ENCODE data around the gene SF3B5.
"Not testable (repeated sequence)": the region's sequence is repeated elsewhere in the genome, so short reads cannot be mapped to it uniquely, and the experiment has no call there.

The SF3B5 gene

DNA sequence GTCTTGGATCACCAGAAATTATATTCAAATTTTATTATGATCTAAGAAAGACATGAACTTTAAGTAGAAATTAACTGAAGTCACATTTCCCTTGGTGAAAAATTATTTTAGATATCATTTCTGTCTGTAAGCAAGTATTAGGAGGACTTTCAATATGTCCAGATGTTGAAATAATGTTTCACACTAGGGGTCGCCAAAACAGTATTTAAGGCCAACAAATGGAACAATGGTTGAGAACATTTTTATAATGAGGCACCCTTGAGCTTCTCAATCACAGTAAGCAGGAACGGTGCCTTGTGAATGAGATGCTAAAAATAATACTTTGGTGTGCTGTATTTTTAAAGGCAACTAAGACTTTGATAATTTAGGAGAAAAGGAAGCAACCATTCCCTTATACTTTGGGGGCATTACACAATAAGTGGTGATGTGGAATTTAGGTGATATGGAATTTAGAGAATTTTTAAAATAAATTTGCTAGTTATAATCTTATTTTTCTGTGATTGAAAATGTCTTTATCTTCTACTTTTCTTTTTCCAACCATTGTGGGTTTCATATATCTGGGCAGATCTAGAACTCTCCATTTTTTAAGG, 9.6 kb upstream of the SF3B5 start:
- peak; percentile 73 for DNase-seq (ENCODE audit: low read depth, low spot score)

DNA sequence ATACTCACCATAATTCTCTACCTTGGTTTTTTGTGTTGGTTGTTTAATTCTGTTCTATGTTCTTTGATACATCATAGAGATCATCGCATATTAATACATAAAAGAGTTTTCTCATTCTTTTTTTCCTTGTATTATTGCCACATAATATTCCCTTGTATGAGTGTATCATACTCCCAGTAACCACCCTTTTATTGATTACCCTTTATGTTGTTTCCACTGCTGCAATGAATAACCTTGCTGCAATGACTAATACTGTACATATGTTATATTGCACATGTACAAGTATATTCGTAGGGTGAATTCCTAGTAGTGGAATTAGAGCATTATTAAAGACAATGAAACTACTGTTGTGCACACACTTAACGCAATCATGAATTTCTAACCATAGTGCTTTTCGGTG, 9.1 kb upstream of the SF3B5 start:
- DNase-seq (ENCODE audit: low read depth, low spot score) = no peak

DNA sequence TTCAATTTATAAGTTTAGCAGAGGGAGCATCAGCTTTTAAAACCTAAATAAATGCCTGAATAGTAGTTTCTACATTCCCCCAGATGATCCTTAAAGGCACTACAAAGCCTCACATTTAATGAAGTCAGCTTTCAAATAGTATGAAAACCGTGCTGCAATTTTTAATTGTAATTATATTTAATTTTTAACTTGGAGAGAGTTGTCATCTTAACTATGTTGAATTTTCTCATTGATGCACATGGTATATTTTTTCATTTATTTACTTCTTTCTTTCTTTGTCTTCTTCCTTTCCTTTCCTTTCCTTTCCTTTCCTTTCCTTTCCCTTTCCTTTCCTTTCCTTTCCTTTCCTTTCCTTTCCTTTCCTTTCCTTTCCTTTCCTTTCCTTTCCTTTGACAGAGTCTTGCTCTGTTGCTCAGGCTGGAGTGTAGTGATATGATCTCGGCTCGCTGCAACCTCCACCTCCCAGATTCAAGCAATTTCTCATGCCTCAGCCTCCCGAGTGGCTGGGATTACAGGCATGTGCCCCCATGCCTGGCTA, 7.7 kb upstream of the SF3B5 start:
- no peak for DNase-seq (ENCODE audit: low read depth, low spot score)

DNA sequence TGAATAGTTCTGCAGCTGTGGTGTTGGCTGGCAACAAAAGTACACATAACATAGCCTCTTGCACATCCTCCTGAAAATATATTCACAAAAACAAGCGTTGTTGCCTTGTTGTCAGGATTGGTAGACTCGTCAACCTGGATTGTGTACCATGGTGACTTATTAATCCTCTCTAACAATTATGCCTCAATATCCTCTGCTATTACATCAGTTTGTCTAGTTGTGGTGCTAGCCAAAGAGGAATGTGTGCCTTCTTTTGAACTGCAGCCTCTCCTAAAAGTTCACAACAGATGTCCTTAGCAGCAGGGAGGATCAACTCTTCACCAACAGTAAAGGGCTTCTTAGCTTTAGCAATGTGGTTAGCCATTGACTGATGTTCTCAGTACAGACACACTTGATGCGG, 3.6 kb upstream of the SF3B5 start:
- no peak for DNase-seq (ENCODE audit: low read depth, low spot score)

DNA sequence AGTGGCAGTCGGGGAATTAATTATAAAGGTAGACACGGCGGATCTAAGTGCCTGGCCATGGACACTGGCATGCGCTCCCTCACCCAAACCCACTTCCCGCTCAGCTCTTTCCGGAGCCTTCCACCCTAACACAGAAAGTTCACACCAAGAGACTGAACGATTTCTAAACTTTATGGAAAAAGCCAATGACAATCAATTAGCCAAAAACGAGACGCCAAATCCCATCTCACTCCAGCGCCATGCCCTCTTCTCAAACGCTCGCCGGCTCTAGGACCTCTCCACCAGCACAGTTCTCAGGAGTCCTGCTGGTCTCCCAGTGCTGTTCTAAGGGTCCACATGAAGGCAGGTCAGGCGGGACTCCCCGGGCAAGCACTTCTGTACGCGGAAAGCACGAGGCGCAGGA, 641 bp downstream of the SF3B5 start:
- DNase-seq (ENCODE audit: low read depth, low spot score) = no peak

DNA sequence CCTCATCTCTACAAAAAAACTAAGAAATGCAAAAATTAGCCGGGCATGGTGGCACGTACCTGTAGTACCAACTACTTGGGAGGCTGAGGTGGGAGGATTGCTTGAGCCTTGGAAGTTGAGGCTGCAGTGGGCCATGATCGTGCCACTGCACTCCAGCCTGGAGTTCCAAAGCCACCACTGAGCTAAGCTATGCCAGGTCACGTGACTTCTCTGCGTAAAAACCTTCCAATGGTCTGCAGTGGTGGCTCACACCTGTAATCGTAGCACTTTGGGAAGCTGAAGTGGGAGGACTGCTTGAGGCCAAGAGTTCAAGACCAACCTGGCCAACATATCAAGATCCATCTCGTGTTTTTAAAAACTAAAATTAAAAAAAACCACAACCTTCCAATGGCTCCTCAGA, 1.7 kb downstream of the SF3B5 start:
- DNase-seq (ENCODE audit: low read depth, low spot score) = no peak

DNA sequence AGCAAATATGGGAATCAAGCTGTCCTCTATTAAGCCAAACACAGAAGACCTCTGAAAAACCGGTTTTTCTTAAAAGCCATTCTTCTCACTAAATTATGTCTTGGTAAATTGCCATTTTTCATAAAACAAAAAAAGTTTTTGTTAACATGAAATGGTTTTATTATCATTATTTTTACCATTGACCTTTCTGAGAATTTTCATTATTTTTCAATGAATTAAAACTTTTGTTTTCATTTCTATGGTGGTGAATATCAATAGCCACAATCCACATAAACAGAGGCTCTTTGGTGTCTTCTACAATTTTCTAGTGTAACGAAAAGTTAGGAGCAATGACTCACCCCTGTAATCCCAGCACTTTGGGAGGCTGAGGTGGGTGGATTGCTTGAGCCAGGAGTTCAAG, 2.1 kb downstream of the SF3B5 start:
- no peak for DNase-seq (ENCODE audit: low read depth, low spot score)

DNA sequence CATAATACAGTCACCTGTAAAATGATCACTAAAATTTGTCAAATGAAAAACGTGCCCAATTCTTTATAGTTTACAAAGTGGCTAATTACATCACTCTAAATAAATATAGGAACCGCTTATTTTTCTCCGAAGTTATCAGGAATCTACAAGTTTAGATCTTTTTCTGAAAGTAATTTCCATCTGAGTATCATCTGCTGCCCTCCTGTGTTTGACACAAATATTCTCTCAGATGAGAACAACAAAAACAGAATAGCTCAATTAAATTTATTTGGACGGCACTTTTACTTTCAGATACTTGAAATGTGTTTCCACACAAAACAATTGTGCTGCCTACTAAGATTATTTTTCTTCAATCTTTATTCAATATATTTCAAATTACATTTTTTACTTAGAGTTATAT, 5.0 kb downstream of the SF3B5 start:
- DNase-seq (ENCODE audit: low read depth, low spot score) = no peak

DNA sequence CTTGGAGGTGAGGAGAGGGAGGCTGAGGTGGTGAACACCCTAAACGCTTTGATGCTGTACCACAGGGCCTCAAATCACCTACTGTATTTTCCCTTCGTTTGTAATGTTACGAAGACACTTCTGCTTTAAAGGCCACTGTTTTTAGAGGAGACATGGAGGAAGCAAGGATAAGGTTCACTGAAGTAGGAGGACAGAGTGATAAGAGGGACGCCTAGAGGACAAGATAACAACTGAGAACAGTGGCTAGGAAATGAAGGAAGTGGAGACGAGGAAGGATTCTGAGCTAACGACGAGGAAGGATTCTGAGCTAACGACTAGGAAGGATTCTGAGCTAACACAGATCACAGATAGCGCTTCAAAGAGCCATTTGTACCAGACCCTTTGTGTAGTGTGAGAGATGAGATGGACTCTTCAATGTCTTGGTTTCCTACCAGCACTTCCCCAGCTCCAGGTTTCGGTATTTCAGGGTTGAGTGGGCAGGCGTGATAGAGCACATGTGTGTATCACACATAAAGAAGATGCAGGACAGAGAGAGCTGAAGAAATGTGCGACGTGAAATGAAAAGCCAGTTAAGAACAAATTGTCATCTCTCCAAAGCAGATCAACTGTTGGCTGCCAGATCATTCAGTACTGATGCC, 7.5 kb downstream of the SF3B5 start:
- DNase-seq (ENCODE audit: low read depth, low spot score) = no peak

DNA sequence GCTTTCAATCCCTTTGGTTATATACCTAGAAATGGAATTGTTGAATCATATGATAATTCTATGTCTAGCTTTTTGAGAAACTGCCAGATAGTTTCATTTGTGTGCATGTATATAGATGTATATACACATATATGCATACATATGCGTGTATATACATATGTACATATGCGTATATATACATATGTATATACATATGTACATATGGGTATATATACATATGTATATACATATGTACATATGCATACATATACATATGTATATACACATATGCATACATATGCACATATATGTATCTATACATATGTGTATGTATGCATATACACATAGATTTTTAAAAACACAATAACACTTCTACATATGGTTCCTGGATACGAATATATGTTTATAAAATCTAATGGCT, 8.4 kb downstream of the SF3B5 start:
- DNase-seq (ENCODE audit: low read depth, low spot score) = no peak

DNA sequence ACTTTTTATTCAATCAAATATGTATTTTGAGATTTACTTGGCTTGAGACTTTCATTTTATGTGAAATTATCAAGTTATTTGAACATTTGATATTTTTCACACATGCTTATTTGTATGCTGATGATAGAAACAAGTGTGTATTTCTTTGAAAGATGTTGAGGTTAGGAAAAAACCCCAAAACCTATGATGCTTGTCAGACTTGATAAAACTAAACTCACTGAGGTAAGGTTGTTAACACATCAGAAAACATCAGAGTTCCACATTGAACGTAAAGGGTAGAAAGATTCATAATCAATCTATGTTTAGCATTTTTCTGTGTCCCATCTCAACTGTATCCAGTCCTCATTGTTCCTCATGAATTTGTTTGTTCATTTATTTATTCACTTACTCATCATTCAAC, 12.2 kb downstream of the SF3B5 start:
- DNase-seq (ENCODE audit: low read depth, low spot score) = no peak

DNA sequence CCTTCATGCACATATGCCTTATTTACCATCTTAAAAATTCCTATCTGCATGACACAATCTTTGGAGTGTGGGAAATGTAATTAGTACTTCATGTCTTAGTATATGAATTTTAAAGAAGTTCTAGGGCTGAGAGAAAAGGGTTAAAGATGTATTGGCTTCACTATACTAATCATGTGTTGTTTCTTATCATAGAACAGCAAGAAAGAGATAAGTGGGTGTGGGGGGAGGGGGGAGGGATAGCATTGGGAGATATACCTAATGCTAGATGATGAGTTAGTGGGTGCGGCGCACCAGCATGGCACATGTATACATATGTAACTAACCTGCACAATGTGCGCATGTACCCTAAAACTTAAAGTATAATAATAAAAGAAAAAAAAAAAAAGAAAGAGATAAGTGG, 13.0 kb downstream of the SF3B5 start:
- DNase-seq (ENCODE audit: low read depth, low spot score) = not testable (repeated sequence)

DNA sequence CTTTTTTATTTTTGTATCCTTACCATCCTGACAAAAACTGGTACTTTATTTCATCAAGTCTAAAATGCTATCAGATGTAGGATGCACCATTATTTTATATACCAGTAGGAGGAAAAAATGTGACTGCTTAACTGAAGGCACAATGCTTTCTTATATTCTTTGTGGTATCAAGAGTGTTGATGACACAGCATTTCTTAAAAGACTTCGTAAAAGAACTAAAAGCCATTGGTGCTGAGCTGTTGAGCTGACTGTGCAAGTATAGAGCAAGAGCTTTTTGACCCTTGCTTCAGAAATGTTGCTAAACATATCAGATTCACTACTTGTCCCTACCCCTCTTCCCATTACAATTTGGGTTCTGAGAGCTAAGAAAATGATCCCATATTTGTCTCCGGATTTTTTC, 17.5 kb downstream of the SF3B5 start:
- DNase-seq (ENCODE audit: low read depth, low spot score) = no peak

DNA sequence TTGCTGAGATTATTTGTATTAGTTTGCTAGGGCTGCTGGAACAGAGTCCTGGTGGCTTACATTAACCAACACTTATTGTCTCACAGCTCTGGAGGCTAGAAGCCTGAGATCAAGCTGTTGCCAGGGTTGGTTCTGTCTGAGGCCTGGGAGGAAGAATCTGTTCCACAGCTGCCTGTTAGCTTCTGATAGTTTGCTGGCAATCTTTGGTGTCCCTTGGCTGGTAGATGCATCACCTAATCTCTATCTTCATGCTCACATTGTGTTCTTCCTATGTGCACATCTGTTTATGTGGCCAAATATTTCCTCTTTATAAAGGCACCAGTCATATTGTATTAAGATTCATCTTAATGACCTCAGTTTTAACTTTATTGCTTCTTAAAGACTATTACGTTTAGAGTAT, 19.5 kb downstream of the SF3B5 start:
- no peak for DNase-seq (ENCODE audit: low read depth, low spot score)

DNA sequence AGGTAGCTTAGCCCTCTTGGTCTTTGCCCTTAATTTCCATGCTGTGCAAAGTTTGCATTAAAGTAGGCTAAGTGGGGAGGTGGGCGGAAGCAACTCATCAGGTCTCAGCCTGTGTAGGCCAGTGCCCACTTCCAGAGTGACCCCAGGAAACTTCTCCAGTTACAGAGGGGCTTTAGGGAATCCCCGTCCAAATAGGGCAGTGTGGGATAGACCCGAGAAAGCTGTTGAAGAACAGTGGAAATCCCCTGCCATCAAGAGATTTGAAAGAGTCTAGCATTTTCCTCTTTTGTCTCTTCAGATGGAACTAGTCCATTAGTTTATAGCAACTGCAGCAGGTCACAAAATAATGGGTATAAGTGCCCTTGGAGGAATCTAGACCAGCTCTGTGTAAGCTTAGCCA, 20.2 kb downstream of the SF3B5 start:
- no peak for DNase-seq (ENCODE audit: low read depth, low spot score)

DNA sequence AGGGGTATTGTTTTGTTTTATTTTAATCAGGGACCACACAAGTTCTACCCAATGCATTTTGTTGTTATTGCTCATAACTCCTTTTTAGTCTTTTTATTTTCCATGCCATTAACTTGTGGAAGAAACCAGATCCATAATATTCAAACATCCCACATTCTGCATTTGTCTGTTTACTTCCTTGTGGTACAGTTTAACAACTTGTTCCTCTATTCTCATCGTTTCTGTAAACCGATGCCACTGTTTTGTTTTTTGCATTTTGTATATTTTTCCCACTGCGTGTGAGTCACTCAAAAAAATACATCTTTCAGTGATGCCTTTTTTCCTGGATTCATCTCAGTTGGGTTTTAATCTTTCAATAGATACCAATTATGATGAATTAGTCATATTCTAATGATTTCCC, 22.3 kb downstream of the SF3B5 start:
- DNase-seq (ENCODE audit: low read depth, low spot score) = no peak

DNA sequence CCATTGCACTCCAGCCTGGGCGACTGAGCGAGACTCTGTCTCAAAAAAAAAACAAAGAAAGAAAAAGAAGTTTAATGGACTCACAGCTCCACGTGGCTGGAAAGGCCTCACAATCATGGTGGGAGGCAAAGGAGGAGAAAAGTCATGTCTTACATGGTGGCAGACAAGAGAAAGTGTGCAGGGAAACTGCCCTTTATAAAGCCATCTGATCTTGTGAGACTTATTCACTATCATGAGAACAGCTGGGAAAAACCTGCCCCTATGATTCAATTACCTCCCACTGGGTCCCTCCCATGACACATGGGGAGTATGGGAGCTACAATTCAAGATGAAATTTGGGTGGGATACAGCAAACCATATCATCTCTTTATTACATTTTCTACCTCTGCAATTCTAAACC, 25.9 kb downstream of the SF3B5 start:
- DNase-seq (ENCODE audit: low read depth, low spot score) = no peak

DNA sequence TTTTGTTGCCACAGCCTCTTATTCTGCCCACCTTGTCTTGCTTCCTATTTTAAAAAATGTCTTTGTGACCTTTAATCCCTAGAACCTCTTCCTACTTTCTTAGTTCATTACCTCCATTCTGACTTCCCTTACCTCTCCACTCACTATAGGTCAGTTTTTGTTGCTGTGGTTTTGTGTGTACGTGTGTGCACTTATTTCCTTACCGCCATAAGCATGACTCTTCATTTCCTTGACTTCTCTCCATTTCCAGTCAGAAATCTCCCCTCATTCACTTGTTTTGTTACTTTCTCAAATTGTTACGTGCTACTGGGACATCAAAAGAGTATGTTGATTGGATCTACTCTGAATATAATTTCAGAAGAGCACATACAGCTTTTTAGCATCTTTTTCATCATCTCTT, 26.6 kb downstream of the SF3B5 start:
- no peak for DNase-seq (ENCODE audit: low read depth, low spot score)

DNA sequence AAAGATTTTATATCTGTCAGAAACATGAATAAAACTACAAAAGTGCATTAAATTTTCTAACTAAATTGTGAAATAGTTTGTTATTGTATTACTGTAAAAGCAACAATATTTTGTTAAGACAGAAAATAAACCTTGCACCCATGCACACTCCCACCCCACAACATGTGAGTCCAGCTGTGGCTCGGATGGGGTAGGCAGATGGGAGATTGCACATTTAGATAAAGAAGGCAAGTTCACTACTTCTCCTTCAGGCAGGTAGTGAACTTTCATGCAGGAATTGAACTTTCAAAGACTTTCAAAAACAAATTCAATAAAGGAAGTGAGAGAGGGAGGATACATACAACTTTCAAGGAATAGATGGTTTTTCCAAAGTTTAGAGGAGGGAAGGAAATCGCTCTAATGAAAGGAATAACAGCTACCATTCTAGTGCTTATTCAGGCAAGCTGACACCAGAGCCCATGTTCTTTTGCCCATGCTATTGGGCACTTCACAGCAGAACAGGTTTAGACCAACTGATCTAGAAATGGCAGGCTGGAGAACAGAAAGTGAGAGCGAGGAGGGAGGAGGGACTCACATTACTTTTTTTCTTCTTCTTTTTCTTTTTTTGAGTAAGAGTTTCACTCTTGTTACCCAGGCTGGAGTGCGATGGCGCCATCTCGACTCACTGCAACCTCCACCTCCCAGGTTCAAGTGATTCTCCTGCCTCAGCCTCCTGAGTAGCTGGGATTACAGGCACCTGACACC, 28.5 kb downstream of the SF3B5 start:
- DNase-seq (ENCODE audit: low read depth, low spot score) = no peak

DNA sequence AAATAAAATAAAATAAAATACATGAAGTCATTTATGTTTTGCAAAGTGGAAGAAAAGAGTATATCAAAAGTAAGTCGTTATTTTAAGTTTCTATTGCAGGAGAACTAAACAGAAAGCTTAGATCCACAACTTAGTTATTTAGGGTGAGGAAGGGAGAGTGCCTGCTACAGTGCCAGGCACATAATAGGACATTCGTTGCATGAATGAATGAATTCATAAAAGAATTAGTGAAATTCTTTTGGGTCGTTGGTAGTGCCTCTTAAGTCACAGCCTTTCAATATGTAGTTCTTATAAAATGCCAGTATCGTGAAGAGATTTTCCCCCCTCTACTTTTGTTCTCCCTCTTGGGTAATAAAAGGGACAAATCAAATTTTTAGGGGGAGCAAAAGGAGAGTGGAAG, 29.1 kb downstream of the SF3B5 start:
- no peak for DNase-seq (ENCODE audit: low read depth, low spot score)

DNA sequence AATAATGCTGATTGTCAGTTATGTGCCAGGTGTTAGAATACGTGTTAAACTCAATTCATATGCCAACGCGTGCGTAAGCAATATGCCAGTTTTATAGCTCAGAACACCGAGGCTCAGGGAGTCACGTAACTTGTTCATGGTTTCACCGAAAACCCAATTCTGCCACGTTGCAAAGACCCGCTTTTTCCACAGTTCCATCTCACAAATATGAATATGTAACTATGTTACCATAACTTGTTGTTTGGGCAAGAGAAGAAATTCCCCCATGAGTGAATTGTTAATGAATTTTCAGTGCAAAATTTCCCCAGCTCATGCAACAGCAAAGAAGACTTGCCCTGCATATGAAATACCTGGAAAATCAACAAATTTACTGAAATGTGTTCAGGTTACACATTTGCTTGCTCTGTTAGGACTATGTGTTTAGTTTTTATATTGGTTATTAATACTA, 30.1 kb downstream of the SF3B5 start:
- DNase-seq (ENCODE audit: low read depth, low spot score) = no peak

DNA sequence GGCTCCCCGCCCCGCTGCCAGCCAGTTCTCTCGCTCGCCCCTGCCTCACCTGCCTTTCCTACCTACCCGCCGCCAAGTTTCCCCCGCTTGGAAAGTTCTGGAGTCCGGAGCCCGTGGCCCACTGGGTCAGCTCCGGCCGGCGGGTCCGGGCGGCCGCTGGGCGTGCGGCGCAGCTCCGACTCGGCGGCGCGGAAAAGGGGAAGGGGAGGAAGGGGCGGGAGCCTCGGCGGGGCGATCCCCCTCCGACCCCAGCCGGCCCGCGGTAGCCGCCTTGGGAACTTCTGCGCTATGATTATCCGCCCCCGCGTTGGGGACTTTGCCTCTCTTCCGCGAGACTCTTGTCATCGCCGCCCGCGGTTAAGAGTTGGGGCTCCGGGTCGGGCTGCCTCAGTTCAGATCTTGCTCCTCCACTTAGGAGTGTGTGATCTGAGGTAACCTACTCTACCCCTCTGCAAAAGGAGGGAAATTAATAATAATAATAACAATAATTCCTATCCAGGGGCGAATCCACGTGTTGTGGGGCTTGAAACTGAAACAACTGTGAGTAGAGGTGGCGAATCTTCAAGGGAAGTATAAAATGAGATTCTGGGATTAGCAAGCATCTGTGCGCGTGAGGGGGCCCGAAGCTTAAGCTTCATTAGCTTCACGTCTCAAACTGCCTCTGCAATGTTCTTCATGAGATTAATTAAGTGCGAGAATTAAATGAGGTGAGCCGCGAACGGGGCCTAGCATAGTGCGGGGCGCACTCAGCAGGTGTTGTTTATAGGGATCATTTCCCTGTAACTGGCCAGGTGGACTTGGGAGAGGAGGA, 30.8 kb downstream of the SF3B5 start:
- no peak for DNase-seq (ENCODE audit: low read depth, low spot score)

All from smooth muscle cell of the brain vasculature (primary cell).